Loucy (cell line): ENCODE measurements around the gene ADARB2.

Source experiments
- EZH2phosphoT487 ChIP-seq: fragments of 200-600 bp; IDR thresholded peaks from 2 replicates; pipeline ENCODE4 v1.6.1; 2018; ENCODE audit warnings: antibody characterized with exemption, mild to moderate bottlenecking, moderate library complexity, borderline replicate concordance
- TF ChIP-seq, protein P1 (sequence below): fragments of 200-600 bp; sonication (generic); conservative IDR thresholded peaks from 2 replicates; pipeline ENCODE4 v1.5.1; 2014; ENCODE audit warnings: mild to moderate bottlenecking, antibody characterized with exemption, low read length

DNA sequence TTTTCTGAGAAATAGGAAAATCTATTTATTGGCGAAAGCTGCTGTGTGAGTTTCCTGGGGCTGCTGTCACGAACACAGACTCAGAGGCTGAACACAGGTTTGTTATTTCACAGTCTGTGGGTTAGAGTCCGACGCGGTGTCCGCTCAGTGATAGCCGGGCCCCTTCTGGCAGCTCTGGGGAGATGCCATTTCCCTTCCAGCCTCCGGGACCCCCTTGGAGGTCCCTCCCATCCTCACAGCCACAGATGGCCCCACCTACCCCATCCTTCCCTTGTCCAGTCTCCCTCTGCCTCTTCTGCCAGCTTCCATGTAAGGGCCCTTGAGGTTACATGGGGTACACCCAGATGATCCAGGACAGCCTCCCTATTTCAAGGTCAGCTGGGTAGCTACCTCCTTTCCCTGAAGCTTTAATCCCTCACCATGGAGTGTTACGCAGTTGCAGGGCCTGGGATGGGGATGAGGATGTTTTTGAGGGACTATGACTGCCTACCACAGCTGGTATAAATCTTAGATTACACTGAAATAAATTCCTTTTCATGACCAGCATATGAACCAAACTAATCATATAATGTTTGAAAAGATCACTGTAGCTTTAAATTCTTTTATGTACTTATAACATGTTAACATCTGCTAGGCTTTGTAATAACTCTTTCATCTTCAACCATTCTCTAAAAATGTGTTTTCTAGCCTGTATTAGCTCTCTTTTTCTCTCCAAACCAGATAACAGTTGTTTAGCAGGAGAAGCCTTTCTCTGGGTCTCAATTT, 582.6 kb downstream of the ADARB2 start:
- TF ChIP-seq, protein P1, sequence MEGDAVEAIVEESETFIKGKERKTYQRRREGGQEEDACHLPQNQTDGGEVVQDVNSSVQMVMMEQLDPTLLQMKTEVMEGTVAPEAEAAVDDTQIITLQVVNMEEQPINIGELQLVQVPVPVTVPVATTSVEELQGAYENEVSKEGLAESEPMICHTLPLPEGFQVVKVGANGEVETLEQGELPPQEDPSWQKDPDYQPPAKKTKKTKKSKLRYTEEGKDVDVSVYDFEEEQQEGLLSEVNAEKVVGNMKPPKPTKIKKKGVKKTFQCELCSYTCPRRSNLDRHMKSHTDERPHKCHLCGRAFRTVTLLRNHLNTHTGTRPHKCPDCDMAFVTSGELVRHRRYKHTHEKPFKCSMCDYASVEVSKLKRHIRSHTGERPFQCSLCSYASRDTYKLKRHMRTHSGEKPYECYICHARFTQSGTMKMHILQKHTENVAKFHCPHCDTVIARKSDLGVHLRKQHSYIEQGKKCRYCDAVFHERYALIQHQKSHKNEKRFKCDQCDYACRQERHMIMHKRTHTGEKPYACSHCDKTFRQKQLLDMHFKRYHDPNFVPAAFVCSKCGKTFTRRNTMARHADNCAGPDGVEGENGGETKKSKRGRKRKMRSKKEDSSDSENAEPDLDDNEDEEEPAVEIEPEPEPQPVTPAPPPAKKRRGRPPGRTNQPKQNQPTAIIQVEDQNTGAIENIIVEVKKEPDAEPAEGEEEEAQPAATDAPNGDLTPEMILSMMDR, result no peak
- no peak for TF ChIP-seq EZH2phosphoT487
